AG04449 (cell line): Measurements from ENCODE around the gene ASH1L.
"Not testable (repeated sequence)": the region's sequence is repeated elsewhere in the genome, so short reads cannot be mapped to it uniquely, and the experiment has no call there.

Experiments
- CTCF ChIA-PET: fragments of 350-600 bp; formaldehyde crosslinking; extraction: SDS; loops from one replicate; lab custom pipeline; 2021; ENCODE audit warnings: antibody characterized with exemption; lab: Yijun Ruan, JAX
- POLR2A ChIA-PET: fragments of 400-600, 350-600 bp; formaldehyde crosslinking; extraction: SDS; loops from one replicate; lab custom pipeline; 2020; ENCODE audit warnings: antibody characterized with exemption, inconsistent platforms; lab: Yijun Ruan, JAX
- DNase-seq: peaks from one replicate; pipeline ENCODE4 v3.0.0-alpha.2; 2010; ENCODE audit warnings: low read depth, low spot score
- H3K4me3 ChIP-seq: 2 replicates; pipeline ENCODE4 v1.5.1; 2011; ENCODE audit warnings: low read depth, mild to moderate bottlenecking, control low read depth, low read length
- CTCF ChIP-seq: IDR thresholded peaks from one replicate; pipeline ENCODE4 v1.5.1; 2011; ENCODE audit warnings: mild to moderate bottlenecking, moderate library complexity, low read length, control low read depth, inconsistent platforms; ENCODE audit not compliant: insufficient read depth; ENCODE audit errors: missing control alignments

The ASH1L gene

GRCh38 chr1:155598842-155599331 lies 36.3 kb upstream of the ASH1L start:
- ChIA-PET CTCF (interaction anchor here (0.7 to 2.8 kb wide), 6 partner anchors 9 to 426 kb away, joined by 3 to 27 read pairs (median 3); partner anchors contain the start of gene KRTCAP2), POLR2A (interaction anchor here (0.6 kb wide), 1 partner anchor 19 kb away, joined by 3 read pairs; no protein-coding TSS in a partner anchor)
- DNase-seq, result peak; percentile 2
- no peak for TF ChIP-seq CTCF
- H3K4me3 ChIP-seq, result peak overlapping the region; percentile 8

- H3K4me3 ChIP-seq, result no peak overlapping the region
- TF ChIP-seq CTCF, result no peak
- ChIA-PET CTCF (interaction anchor here (0.7 to 3.2 kb wide), 5 partner anchors 8 to 429 kb away, joined by 3 to 29 read pairs (median 3); partner anchors contain the start of gene KRTCAP2), POLR2A (no interaction called here)
- no peak for DNase-seq
Observed at GRCh38 chr1:155596864-155597263, 34.3 kb upstream of the ASH1L start.

GRCh38 chr1:155595877-155596474 lies 33.4 kb upstream of the ASH1L start:
- POLR2A ChIA-PET, DNase-seq, H3K4me3 ChIP-seq: not testable (repeated sequence)
- CTCF ChIA-PET, result interaction anchor here (1.1 to 3.2 kb wide), 3 partner anchors 9 to 428 kb away, joined by 3 to 29 read pairs (median 3); no protein-coding TSS in a partner anchor

- no peak overlapping the region for H3K4me3 ChIP-seq
- ChIA-PET CTCF (interaction anchor here (0.9 to 2.5 kb wide), 11 partner anchors 11 to 501 kb away, joined by 3 to 49 read pairs (median 4); partner anchors contain the start of gene HCN3), POLR2A (no interaction called here)
- DNase-seq, result no peak
- TF ChIP-seq CTCF, result peak; percentile 31
Observed at GRCh38 chr1:155591770-155592169, 29.2 kb upstream of the ASH1L start.

GRCh38 chr1:155590516-155591247 lies 28.1 kb upstream of the ASH1L start:
- DNase-seq, POLR2A ChIA-PET, H3K4me3 ChIP-seq: not testable (repeated sequence)
- CTCF ChIA-PET, result interaction anchor here (0.8 to 2.5 kb wide), 7 partner anchors 8 to 499 kb away, joined by 3 to 49 read pairs (median 4); no protein-coding TSS in a partner anchor

GRCh38 chr1:155589282-155589681 lies 26.7 kb upstream of the ASH1L start:
- H3K4me3 ChIP-seq, POLR2A ChIA-PET, DNase-seq: not testable (repeated sequence)
- CTCF ChIA-PET, result interaction anchor here (1.2 to 1.5 kb wide), 2 partner anchors 338 to 382 kb away, joined by 3 to 20 read pairs; no protein-coding TSS in a partner anchor

GRCh38 chr1:155583846-155584245 lies 21.2 kb upstream of the ASH1L start:
- CTCF ChIA-PET, result interaction anchor here (0.9 kb wide), 1 partner anchor 9 kb away, joined by 3 read pairs; no protein-coding TSS in a partner anchor
- POLR2A ChIA-PET, H3K4me3 ChIP-seq, DNase-seq: not testable (repeated sequence)

GRCh38 chr1:155575608-155576007 lies 13.0 kb upstream of the ASH1L start:
- H3K4me3 ChIP-seq, CTCF ChIA-PET, POLR2A ChIA-PET, DNase-seq: not testable (repeated sequence)
